ENCODE data around the gene USP21.
A peak's percentile ranks its signal among the peaks of the same experiment; 100 is the strongest.

USP21 gene

GRCh38 chr1:161171696-161172095, 12.4 kb downstream of the USP21 start:
- DNase-seq = no peak

DNA sequence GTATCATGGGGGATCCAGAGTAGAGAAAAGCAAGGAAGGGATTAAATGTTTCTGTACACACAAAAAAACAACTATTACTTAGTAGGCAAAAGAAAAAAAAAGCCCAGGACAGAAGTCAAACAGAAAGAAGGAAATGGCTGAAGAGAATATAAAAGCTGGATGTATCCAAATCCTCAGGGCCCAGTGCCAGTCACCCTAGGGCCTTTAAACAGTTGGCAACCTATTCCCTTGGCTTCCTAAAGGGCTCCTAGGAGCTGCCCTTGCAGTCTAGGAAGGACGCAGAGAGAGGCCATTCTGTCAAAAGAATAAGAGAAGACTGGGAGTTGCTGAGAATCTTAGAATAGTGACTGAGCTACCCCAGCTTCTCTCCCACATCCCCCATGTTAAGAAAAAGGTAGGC, 13.0 kb downstream of the USP21 start:
- DNase-seq = no peak

- no peak for DNase-seq
Measured at GRCh38 chr1:161172776-161173376, 13.6 kb downstream of the USP21 start.

GRCh38 chr1:161173711-161174110, 14.4 kb downstream of the USP21 start:
- DNase-seq = no peak

GRCh38 chr1:161174911-161175310, 15.6 kb downstream of the USP21 start:
- no peak for DNase-seq

- DNase-seq = no peak
Measured at GRCh38 chr1:161175771-161176453, 16.6 kb downstream of the USP21 start.

GRCh38 chr1:161176468-161177111, 17.3 kb downstream of the USP21 start:
- DNase-seq = no peak

- DNase-seq = peak; percentile 83
Measured at GRCh38 chr1:161177112-161177935, 18.0 kb downstream of the USP21 start, which contains the start of gene B4GALT3. B4GALT3 (minus strand) TSS chr1:161177507; CDS start chr1:161176060, 1,447 bp downstream.

DNA sequence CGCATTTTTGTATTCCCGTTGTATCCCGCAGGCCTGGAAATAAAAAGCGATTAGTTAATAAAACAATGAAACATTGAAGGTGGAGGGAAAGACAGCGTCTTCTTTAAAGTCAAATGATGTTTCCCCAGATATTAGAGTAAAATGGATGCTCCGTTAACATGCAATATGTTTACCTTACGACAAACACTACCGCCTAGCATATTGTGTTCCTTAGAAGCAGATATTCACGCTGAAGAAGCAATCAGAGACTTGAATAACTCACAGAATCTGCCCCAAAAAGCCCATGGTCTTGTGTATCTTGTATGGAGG, 18.6 kb downstream of the USP21 start:
- DNase-seq = no peak

DNA sequence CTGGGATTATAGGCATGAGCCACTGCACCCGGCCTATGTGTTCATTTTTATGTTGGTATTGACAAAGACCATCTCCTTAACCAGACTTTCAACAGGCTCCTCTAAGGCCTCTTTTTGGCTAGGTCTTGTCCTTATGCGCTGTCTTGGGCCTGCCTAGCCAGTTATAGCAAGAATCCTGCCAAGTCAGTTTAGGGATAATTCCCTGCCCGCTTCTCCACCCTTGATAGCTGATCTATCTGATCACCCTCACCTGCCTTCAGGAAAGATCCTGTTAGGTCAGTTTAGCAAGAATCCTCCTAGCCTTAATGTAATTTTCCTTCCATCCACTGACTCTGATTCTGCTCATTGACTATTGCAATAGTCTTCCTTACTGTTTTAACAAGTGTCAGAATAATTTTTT, 20.4 kb downstream of the USP21 start:
- DNase-seq = no peak

- DNase-seq = no peak
Measured at GRCh38 chr1:161180639-161181038, 21.3 kb downstream of the USP21 start.

GRCh38 chr1:161182214-161182613, 22.9 kb downstream of the USP21 start:
- DNase-seq = no peak

- no peak for DNase-seq
Measured at GRCh38 chr1:161185282-161185682, 26.0 kb downstream of the USP21 start.

- no peak for DNase-seq
Measured at GRCh38 chr1:161185732-161186311, 26.5 kb downstream of the USP21 start.

DNA sequence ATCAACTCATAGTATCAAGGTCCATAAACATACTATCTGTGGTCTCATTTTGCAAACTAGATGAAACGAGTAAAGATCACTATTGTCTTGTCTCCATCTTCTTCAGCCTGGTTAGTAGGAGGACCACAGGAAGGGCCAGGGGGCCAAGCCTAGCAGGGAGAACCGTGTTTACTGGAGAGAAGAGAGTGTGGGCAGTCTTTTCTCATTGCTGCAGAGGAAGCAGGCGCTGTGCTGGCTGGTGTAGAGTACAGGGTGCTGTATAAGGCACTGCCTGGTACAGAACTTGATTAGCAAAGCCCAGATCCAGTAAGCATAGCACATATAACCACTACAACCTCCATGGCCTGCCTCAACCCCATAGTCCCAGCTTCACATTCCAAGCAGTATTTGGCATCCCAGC, 28.0 kb downstream of the USP21 start:
- DNase-seq = no peak

GRCh38 chr1:161188381-161188780, 29.1 kb downstream of the USP21 start:
- no peak for DNase-seq

DNA sequence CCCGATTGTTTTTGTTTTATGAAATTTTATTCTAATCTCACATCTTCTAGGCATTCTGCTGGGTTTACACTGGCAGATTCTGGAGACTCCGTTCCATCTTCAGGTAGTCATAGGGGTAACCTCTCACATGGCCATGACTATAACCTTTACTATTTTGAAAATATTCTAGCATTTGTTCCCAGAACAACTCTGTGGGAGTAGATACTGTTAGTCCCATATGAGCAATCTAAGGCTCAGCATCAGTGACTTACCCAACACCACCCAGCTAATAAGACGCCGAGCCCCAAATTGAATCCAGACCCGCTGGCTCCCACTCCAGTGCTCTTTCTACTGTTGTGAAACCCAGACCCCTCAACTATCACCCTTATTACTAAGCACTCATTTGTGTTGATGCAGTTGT, 29.7 kb downstream of the USP21 start:
- no peak for DNase-seq

GRCh38 chr1:161190962-161191521, 31.7 kb downstream of the USP21 start:
- no peak for DNase-seq

GRCh38 chr1:161191971-161192370, 32.7 kb downstream of the USP21 start:
- no peak for DNase-seq

DNA sequence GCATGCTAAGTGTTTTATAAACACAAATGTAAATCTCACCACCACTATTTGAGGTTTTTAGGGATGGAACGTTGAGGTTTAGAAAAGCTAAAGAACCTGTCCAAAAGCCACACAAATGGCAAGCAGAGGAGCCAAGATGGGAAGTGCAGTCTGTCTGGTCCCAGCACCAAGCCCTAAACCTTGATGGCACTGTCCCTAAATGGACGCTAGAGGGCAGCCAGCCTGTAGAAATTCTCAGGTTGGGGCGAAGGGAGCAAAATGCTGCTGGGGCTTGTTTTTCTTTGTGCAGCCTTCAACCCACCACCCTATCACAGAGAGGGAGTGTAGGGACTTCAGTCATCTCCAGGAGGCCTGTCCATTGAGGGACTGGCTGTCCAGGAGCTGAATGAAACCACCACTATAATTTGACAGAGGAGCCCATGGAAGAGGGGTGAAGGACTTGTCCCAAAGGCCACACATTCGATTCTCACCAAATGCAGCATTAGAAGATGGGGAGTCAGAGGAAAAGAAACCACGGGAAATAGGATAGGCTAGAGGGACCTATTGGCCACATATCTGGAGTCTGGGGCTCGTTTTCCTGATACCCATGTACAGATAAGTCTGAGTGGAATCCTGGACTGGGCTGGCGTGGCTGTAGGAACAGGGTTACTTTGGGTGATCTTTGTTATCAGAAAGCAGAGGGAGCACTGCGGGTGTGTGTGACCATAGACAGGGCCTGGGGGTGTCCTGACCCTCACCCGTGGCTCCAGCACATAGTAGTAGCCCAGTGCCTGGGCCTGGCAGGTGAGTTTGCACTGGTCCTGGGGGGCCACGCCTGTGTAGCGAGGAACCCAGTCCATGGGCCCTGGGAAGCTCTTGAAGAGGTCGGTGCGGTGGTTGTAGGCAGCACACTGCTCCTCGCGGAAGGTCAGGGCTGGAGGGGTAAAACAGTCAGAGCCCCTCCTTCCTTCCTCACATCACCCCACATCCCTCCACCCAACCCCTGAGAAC, 33.5 kb downstream of the USP21 start:
- DNase-seq = peak; percentile 60

DNA sequence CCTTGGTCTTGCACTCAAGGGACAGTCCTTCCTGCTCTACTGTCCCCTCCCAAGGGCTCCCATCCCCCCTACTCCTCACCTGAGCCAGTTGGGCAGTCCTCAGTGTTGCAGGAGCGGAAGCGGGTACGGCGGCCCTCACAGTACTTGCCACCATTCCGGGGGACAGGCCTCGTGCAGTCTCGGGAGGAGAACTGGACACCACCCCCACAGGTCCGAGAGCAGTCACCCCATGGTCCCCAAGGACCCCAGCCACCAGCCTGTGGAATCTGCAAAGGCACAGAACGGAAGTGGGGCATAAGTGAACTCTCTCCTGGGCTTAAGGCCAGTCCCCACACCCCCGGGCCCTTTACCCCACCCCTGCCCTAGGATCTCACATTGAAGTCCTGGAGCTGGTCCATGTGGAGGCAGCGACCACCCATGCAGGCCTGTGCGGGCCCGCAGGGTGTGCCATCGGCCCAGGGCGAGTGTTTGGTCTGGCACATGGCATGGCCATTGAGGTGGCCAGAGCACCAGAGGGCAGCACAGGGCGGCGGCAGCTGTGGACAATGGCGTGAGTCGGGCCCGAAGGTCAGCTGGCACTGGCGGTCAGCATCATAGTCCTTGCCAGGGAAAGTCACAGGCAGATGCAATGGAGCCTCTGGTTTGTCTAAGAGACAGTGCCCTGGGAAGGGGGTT, 34.4 kb downstream of the USP21 start:
- DNase-seq = no peak

Measured in DMS153 (cell line).